Measurements from ENCODE around the gene TTLL3.
"Not testable (repeated sequence)": the region's sequence is repeated elsewhere in the genome, so short reads cannot be mapped to it uniquely, and the experiment has no call there.

The TTLL3 gene, protein sequence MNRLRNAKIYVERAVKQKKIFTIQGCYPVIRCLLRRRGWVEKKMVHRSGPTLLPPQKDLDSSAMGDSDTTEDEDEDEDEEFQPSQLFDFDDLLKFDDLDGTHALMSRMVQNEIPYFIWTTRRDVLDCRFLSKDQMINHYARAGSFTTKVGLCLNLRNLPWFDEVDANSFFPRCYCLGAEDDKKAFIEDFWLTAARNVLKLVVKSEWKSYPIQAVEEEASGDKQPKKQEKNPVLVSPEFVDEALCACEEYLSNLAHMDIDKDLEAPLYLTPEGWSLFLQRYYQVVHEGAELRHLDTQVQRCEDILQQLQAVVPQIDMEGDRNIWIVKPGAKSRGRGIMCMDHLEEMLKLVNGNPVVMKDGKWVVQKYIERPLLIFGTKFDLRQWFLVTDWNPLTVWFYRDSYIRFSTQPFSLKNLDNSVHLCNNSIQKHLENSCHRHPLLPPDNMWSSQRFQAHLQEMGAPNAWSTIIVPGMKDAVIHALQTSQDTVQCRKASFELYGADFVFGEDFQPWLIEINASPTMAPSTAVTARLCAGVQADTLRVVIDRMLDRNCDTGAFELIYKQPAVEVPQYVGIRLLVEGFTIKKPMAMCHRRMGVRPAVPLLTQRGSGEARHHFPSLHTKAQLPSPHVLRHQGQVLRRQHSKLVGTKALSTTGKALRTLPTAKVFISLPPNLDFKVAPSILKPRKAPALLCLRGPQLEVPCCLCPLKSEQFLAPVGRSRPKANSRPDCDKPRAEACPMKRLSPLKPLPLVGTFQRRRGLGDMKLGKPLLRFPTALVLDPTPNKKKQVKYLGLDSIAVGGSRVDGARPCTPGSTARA

DNA sequence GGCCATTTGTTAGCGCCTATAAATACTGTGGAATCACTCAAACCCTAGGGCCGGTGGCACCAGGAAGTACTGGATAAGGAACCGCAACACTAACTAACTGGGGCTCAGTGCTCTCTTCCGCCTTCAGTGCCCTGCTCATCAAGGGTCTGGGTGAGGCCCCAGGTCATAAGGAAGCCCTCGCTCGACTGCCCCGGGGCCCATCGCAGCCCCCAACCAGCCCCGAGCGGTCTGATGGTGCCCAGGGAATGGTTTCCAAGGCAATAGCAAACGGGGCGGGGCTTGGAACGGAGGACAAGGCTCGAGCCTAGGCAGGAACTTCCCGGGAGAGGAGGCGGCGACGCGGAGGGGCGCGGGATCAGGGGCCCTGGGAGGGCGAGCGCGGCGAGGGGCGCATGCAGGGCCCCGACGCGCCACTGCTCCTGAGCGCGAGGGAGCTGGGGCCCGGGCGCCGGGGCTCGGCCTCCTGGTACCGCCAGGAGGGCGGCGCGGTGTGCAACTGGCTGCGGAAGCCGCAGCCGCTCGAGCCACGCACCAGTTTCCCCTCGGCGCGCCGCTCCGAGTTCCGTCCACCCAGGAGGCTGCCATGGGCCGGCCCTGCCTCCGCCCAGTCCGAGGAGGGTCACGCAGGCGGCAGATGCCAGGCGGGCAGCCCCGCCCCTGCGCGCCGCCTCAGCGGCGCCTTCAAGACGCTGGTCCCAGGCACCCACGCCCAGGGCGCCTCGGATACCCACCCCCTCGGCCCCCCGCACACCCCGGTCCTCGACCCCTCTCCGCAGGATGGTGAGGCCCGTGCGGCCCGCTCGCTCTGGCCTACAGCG, at the start of gene TTLL3:
Gene TTLL3 (plus strand): TSS at position 648 of the 818 bp plus-strand sequence. CDS start 400 bp downstream, outside the sequence.
- DNase-seq, result peak; percentile 44

DNA sequence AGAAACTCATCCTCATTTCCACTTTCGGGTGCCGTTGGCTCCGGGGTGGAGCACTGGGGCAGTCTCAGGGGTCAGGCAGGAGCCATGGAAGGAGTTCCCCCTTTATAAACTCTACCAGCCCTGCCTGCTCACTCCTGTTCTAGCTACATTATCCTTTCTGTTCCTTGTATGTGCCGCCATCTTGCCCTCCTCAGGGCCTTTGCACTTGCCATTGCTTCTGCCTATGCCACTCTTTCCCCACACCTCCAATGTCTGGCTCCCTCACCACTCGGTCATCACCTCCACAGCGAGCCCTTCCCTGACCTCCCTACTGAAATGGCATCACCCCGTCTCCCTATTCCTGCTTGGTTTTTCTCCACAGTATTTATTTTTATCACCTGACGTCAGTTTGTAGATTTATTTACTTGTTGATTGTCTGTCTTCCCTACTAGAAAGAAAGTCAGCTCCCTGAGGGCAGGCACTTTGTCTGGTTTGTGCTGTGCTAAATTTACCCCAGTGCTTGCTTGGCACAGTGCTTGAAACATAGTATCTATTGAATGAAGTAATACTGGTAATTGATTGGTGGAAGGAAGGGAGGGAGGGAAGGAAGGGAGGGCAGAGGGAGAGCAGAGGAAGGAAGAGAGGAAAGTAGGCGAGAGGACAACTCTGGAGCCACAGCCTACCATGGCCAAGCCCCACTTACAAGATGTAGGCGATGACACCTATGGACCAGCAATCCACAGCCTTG, 49.1 kb upstream of the TTLL3 start:
- DNase-seq, result no peak

DNA sequence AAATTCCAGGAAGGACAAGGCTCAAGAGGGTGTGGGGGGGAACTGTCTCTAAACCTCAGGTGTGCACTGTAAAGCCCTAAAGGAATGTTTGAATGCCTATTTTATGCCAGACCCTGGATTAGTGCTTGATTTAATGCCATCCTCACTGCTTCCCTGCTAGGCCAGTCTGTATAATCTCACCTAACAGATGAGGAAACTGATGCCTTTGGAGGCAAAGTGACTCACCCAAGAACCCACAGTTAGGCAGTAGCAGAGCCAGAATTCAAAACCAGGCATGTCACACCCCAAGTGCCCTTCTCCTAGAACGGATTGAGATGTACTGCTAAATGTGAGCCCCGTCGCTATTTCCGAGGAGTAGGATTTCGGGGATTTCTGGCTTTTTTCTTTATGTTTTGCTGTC, 48.1 kb upstream of the TTLL3 start:
- DNase-seq, result no peak

DNA sequence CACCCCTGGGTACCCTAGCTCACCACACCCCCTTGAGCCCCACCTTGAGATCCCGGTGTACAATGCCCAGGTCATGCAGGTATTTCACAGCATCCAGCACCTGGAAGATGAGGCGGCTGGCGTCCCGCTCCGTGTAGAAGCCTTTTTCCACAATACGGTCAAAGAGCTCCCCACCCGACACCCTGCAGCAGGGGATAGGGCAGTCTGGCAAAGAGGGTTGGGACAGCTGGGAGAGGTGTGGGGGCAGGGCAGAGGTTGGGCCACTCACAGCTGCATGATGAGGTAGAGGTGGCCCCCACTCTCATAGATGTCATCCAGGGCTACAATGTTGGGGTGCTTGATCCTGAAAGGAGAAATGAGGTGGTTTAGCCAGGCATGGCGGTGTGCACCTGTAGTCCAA, 47.2 kb upstream of the TTLL3 start:
- no peak for DNase-seq

DNA sequence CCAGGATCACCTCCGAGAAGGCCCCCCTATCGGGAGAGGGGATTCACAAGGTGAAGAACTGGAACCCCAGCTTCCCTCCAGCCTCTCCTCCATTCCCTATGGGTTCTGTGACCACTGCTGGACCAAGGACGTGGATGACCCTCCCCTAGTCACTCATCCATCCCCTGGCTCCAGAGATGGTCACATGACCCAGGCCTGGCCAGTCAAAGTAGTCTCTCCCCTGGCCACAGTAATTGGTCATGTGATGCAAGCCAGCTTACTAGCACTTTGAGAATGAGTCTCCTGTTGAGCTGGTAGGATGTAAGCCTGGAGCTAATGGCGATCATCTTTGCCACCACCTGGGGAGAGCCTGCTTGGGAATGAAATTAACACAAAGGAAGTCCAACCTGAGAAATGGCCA, 44.2 kb upstream of the TTLL3 start:
- no peak for DNase-seq

DNA sequence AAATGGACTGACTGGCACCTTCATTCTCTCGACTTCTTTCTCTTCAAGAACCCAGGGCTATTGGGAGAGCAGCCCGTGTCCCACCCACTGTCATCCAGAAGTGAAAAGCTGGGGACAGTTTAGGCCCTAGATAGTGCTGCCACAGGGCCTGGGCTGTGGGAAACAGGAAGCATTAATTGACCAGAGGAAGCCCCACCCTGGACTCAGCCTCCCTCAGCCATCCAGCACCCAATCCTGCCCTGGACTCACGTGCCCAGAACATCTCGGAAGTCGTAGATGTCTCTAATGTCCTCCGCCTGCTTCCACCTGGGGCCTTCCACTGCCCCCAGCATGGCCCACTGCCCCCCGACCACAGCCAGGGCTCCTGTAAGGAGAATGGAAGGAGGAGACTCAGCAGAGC, 42.6 kb upstream of the TTLL3 start:
- DNase-seq, result no peak

DNA sequence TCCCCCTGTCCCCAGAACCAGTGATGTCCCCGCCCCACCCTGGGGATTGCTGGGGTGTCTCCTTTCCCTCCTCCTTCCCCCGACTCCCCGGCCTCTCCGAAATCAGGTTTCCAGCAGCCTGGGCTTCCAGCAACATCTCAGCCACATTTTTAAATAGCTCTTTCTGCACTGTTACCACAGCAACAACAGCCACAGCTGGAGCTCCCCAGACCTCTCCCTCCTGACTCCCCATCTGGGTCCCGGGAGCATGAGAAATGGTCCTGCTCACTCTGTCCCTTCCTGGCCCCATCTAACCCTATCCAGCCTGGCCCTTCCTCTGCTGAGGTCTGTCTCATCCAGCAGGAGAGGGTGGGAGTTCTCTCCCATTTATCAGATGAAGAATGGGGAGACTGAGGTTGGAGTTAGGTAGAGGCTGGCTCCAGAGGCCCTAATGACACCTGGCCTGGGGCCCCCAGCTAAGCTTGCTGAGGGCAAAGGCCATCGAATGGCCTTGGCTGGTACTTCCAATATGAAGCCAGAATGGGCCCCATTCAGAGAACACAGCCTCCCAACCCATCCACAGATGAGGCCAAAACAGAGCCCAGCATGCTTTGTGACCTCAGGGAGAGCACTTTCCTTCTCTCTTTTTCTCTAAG, 41.8 kb upstream of the TTLL3 start:
- DNase-seq, result no peak

DNA sequence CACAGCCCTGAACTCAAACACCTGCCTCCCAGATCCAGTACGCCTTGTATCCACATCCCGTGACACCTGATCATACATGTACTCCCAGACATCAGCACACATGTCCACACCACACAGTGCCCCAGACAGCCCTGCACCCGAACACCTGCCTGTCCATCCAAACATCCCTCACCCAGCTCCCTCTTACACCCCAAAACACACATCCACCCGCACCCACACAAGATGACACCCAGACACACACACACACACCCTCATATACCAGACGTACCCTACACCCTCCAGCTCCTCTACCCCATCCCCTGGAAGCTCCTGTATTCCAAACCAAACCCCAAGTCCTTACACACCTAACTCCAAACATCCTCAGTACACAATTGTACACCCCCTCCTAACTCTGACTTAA, 41.0 kb upstream of the TTLL3 start:
- DNase-seq, result no peak

DNA sequence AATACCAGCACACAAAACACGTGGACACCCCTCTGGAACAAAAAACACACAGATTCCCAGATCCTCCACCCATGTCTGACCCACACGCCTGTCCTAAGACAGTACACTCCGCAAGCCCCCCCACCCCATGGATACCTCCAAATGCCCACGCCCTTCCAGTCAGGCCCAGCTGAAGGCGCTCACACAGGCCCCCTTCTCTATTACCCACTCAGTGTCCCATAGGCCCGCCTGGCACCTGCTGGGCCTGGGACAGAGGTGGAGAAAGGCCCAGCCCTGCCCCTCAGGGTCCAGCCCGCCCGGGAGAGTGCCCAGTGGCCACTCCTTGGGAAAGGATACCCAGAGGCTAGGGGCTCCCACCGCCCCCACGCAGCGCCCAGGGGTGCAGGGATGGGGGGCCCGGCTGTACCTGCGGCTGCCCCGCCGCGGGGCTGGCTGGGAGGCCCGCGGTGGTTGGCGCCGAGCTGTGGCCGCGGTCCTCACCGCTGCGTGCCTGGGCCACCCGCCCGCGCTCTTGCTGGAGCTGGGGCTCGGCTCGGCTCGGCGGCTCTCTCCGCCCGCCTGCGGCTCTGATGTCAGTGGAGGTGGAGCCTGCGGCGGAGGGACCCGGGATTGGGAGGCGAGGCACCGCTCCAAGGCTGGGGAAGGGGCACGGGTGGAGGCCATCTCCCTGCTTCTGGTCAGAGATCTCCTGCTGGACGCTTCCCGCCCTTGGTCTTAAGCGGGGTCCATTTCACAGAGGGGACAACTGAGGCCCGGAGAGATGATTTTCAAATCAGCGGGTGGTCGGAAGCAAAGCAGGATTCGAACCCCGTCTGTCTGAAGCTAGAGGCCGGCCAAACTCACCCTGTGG, 40.4 kb upstream of the TTLL3 start, which contains the start of gene CAMK1:
Gene CAMK1 (minus strand): TSS at position 522 of the 850 bp plus-strand sequence. CDS start 2,198 bp downstream, outside the sequence.
- peak; percentile 35 for DNase-seq

DNA sequence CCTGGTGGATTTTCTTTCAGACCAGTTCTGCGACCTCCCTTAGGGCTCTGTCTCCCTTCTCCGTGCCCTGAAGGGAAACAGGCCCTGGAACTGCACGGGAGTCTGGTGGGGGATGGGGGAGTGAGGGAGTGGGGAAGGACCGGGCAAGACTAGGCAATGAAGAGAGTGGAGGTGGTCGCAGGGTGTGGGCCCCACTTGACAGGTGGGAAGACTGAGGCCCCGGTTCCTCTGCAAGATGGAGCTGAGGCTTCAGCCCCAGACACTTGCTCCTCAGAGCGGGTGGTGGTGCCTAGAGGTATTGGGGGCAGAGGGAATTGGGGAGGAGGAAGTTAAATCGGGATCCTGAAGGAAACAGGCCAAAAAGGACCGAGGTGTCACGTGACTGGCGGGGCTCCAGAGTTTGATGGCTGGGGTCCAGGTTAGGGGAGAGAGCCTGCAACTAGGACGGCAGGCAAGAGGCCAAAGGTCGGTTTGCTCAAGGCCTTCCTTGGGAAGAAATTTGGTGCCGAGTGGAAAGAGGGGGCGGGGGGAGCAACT, 39.7 kb upstream of the TTLL3 start:
- DNase-seq, result no peak

DNA sequence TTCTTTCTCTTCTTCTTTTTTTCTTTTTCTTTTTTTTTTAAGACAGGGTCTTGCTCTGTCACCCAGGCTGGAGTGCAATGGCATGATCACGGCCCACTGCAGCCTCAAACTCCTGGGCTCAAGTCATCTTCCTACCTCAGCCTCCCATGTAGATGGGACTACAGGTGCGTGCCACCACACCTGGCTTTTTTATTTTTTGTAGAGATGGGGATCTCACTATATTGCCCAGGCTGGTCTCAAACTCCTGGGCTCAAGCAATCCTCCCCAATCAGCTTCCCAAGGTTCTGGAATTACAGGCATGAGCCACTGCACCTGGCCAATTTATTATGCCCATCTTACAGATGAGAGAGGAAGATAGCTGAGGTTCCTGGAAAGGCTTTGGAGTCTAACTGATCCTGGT, 39.1 kb upstream of the TTLL3 start:
- not testable (repeated sequence) for DNase-seq

DNA sequence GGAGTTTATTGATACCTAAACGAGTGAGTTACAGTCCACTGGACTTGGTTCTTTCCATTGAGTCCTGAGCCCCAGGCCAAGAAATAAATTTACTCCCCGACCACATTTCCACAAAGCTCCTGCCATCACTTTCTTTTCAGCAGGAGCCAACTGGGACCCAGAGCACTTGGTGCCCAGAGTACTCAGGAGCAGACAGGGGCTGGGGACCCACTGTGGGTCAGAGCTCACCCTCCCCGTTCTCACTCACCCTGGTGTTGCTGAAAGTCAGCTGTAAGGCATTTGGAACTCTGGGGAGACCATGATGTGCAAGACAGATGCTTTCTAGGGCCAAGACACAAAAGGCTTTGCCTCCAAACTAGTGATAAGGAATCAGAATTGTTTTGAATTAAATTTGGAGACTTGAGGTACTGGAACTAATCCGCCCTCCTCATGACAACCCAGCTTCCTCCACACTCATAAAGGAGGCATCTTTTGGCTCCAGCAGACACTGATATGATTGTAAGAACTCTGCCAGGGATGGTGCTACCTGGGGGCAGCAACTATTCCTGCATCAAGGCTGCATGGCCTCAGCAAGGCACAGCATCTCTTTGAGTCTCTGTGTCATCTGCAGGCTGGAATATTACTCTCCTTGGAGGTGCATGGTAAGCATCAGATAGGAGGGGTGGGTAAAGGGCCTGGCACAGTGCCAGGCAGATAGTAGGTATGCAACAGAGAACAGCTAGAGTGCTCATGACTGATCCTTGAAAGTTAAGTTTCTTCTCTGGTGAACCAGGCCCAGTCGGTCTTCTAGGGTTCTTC, 33.0 kb upstream of the TTLL3 start:
- DNase-seq, result no peak

DNA sequence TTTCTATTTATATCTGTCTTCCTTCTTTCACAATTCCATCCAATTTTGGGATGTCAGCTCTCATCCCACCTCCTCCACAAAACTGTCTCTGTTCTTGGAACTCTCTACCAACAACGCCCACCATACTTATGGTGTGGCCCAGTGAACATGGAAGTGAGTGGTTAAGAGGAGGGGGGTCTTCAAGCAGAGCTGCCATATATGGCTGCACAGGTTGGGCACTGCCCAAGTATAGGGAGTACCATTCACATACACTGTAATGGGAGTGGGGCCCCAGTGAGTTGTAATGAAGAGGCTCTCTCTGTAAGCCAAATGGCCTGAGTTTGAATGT, 32.4 kb upstream of the TTLL3 start:
- DNase-seq, result no peak

DNA sequence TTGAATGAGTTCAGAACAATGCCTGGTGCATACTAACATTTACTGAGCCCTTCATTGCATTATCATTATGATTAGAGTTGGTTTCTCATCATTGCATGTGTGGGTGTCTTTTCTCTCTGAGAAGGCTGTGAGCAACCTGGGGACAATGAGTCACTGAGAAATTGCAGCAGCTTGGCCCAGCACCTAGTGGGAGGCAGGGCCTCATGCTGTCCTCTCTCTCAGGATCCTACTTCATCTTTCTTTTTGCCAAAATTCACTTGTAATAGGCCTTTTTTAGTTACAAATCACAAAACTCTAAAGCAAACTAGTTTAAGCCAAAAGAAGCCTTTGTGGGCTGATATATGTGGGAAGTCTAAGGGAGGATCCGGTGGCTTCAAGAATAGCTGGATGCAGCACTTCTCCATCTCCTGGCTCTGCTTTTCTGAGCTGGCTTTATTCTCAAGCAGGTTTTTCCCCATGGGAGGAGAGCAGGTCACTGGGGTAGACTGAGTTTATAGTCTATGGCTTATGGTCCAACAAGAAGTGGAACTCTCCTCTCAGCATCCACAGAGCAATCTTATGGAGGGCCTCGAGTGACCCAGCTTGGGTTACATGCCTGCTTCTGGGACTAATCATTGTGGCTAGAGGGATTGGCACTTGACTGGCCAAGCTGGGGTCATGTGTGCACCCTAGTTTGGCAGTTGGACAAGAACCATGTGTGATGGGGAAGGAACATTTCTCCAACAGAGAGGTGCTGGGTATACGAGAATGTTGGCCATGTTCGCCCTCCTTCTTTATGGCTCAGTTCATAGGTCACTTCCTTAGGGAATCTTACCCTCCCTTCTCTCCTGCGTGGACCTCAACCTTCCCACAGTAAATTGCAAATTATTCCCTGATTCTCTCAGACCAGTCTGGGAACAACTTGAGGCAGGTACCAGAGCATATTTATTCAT, 31.7 kb upstream of the TTLL3 start:
- no peak for DNase-seq

DNA sequence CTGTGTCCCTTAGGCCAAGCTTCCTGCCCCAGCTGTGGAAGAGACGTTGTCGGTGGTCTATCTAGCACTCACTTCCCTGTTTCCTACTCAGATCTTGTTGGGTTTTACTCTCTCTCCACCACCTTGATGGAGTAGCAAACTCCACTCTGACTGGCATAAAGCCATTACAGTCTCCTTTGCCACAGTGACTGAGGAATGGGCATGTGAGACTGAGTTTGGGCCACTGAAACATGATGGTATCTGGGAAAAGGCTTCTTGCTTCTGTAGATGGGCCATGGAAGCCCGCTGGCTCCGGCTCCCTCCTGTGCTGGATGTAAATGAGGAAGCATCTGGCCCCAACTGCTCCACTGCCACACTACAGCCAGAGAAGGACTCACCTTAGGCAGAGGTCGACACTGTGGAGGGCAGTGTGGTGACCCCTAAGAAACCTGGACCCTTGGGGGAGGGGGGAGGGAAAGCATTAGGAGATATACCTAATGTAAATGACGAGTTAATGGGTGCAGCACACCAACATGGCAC, 30.9 kb upstream of the TTLL3 start:
- no peak for DNase-seq

DNA sequence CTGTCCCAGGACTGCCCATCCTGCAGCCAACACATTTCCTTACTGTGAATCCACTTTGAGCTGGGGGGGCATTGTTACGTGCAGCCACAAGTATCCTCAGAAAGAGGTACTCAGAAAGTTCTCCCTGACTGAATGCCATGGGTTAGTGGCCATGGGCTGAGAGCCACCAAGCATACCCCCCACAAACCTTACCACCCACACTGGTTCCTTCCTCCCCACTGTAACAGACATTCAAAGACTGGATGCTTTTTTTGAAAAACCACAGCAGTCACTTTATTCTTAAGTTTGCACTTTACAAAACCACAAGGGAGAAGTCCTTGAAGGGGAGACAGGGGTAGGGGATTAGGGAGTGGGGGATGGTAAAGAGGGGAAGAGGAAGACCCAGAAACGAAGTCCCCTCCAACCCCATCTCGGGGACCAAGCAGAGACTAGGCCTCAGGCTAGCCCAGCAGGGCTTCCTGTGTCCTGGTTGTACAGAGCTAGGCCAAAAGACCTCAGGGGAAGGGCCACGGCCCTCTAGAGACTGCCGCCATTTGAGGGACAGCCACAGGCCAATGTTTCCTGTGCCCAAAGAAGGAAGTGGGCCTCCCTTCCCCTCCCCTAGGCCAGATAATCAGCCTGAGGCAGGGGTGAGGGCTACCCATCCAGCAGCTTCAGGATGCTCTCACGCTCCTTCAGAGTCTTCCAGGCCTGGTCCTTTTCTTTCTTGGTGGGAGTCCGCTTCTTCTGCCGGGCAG, 30.2 kb upstream of the TTLL3 start:
- DNase-seq, result no peak

DNA sequence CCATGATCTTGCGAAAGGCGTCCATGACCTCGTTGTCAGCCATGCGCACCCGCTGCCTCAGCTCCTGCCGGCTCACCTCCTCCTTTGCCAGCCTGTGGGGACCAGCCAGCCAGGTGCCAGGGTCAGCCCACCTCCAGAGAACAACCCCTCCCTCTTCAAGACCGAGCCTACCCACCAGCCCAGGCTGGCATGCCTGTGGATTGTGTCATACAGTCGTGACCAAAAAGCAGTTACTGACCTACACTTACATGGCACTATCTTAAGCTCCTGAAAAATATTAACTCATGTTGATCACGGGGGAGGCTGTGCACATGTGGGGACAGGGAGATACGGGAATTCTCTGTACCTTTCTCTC, 29.6 kb upstream of the TTLL3 start:
- no peak for DNase-seq

DNA sequence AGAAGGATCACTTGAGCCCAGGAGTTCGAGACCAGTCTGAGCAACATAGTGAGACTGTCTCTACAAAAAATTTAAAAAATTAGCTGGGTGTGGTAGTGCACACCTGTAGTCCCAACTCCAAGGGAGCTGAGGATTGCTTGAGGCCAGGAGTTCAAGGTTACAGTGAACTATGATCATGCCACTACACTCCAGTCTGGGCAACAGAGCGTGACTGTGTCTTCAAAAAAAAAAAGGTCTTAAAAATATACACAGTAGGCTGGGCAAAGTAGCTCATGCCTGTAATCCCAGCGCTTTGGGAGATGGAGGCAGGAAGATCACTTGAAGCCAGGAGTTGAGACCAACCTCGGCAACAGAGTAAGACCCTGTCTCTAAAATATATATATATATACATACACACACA, 29.2 kb upstream of the TTLL3 start:
- DNase-seq, result no peak
